Immature natural killer cell (primary cell): Measurements from ENCODE around the gene GSG1. TPM values are rescaled to one million over a fixed set of nuclear protein-coding genes. Genes with fewer than 3 reads are reported as not detected.

Source experiments
- DNase-seq, 3 donors: peaks; one replicate each; pipeline ENCODE4 v3.0.0; 2022; ENCODE audit warnings: mixed read lengths in 1 of 3
- H3K27ac Mint-ChIP-seq, 6 donors: one replicate each; pipeline ENCODE4 v1.8.0; 2020; ENCODE audit warnings: mixed read lengths in 6 of 6, mild to moderate bottlenecking in 5 of 6, inconsistent platforms in 4 of 6, moderate library complexity in 3 of 6
- H3K27me3 Mint-ChIP-seq, 3 donors: one replicate each; pipeline ENCODE4 v1.8.0; 2020 to 2021; ENCODE audit warnings: low read depth in 3 of 3, mild to moderate bottlenecking in 3 of 3, mixed read lengths in 3 of 3, moderate library complexity in 3 of 3, inconsistent platforms in 1 of 3
- H3K36me3 Mint-ChIP-seq, 3 donors: one replicate each; pipeline ENCODE4 v1.8.0; 2020; ENCODE audit warnings: mixed read lengths in 3 of 3, inconsistent platforms in 2 of 3, mild to moderate bottlenecking in 2 of 3
- H3K4me1 Mint-ChIP-seq, 2 donors: one replicate each; pipeline ENCODE4 v1.8.0; 2020; ENCODE audit warnings: inconsistent platforms in 2 of 2, mild to moderate bottlenecking in 2 of 2, mixed read lengths in 2 of 2, moderate library complexity in 1 of 2
- H3K4me3 Mint-ChIP-seq, 5 donors: one replicate each; pipeline ENCODE4 v1.8.0; 2020; ENCODE audit warnings: mild to moderate bottlenecking in 5 of 5, mixed read lengths in 5 of 5, inconsistent platforms in 3 of 5, moderate library complexity in 3 of 5
- H3K9me3 Mint-ChIP-seq, 6 donors: one replicate each; pipeline ENCODE4 v1.8.0; 2020; ENCODE audit warnings: mild to moderate bottlenecking in 6 of 6, mixed read lengths in 6 of 6, inconsistent platforms in 4 of 6, moderate library complexity in 3 of 6
- polyA plus RNA-seq, 3 donors: library from polyadenylated mRNA; unstranded; fragments of 300-500 nt; fragmentation: Illumina TruSeq; gene quantifications; one replicate each; pipeline ENCODE4 v1.2.3, GENCODE V29; 2021

GSG1 gene
- under 1 TPM in 1 of 3 donors, not detected in 2; 0.09 TPM for polyA plus RNA-seq

- peaks cover 20 to 25% of the 10 kb centered on the region in 2 donors for H3K4me1 Mint-ChIP-seq
- H3K36me3 Mint-ChIP-seq: no peaks in the 10 kb centered on the region
- no peak for DNase-seq
- peaks cover 8 to 9% (median 8%) of the 10 kb centered on the region in 3 donors for H3K27me3 Mint-ChIP-seq
- H3K9me3 Mint-ChIP-seq: no peaks in the 10 kb centered on the region
- H3K4me3 Mint-ChIP-seq: peak within 1 kb of the TSS in 3 of 5 donors; percentile 86 to 92 (median 92)
- peak within 1 kb of the TSS; percentile 82 to 95 (median 89) for H3K27ac Mint-ChIP-seq
Measured at GRCh38 chr12:13103391-13104033, at the start of gene GSG1. Gene GSG1, minus strand, starts transcription at chr12:13103667. Its CDS starts 155 bp downstream, at chr12:13103512.

GRCh38 chr12:13153180-13153579, 49.7 kb upstream of the GSG1 start:
- no peaks in the 10 kb centered on the region for H3K36me3 Mint-ChIP-seq
- H3K4me1 Mint-ChIP-seq: no peaks in the 10 kb centered on the region
- H3K27me3 Mint-ChIP-seq: peaks cover 2 to 4% (median 2%) of the 10 kb centered on the region in 3 donors
- DNase-seq: no peak
- H3K27ac Mint-ChIP-seq: no peak overlapping the region
- H3K9me3 Mint-ChIP-seq: no peaks in the 10 kb centered on the region
- H3K4me3 Mint-ChIP-seq: no peak overlapping the region

- Mint-ChIP-seq H3K27ac (no peak overlapping the region), H3K27me3 (peaks cover 1 to 4% (median 2%) of the 10 kb centered on the region in 3 donors), H3K4me1 (no peaks in the 10 kb centered on the region), H3K9me3 (no peaks in the 10 kb centered on the region), H3K36me3 (no peaks in the 10 kb centered on the region), H3K4me3 (no peak overlapping the region)
- DNase-seq: no peak
Measured at GRCh38 chr12:13152756-13153155, 49.3 kb upstream of the GSG1 start.

GRCh38 chr12:13152281-13152680, 48.8 kb upstream of the GSG1 start:
- no peak for DNase-seq
- Mint-ChIP-seq H3K4me1 (no peaks in the 10 kb centered on the region), H3K27me3 (peaks cover 0 to 4% (median 2%) of the 10 kb centered on the region in 3 donors), H3K36me3 (no peaks in the 10 kb centered on the region), H3K4me3 (no peak overlapping the region), H3K27ac (no peak overlapping the region), H3K9me3 (no peaks in the 10 kb centered on the region)

GRCh38 chr12:13149411-13149810, 45.9 kb upstream of the GSG1 start:
- peaks cover 3 to 5% of the 10 kb centered on the region in 2 donors for H3K4me1 Mint-ChIP-seq
- no peaks in the 10 kb centered on the region for H3K9me3 Mint-ChIP-seq
- no peak for DNase-seq
- no peak overlapping the region for H3K4me3 Mint-ChIP-seq
- H3K36me3 Mint-ChIP-seq: no peaks in the 10 kb centered on the region
- H3K27me3 Mint-ChIP-seq: peaks cover 0 to 6% (median 2%) of the 10 kb centered on the region in 3 donors
- no peak overlapping the region for H3K27ac Mint-ChIP-seq

- H3K27me3 Mint-ChIP-seq: peaks cover 0 to 4% (median 0%) of the 10 kb centered on the region in 3 donors
- H3K4me1 Mint-ChIP-seq: peaks cover 3 to 12% of the 10 kb centered on the region in 2 donors
- no peak overlapping the region for H3K27ac Mint-ChIP-seq
- no peak overlapping the region for H3K4me3 Mint-ChIP-seq
- DNase-seq: no peak
- H3K36me3 Mint-ChIP-seq: no peaks in the 10 kb centered on the region
- H3K9me3 Mint-ChIP-seq: no peaks in the 10 kb centered on the region
Measured at GRCh38 chr12:13148485-13148847, 45.0 kb upstream of the GSG1 start.

GRCh38 chr12:13147688-13148484, 44.4 kb upstream of the GSG1 start:
- Mint-ChIP-seq H3K4me3 (no peak overlapping the region), H3K9me3 (no peaks in the 10 kb centered on the region), H3K36me3 (no peaks in the 10 kb centered on the region), H3K27me3 (peaks cover 0 to 4% (median 0%) of the 10 kb centered on the region in 3 donors), H3K4me1 (peaks cover 3 to 12% of the 10 kb centered on the region in 2 donors), H3K27ac (no peak overlapping the region)
- DNase-seq: no peak

- H3K4me1 Mint-ChIP-seq: peaks cover 3 to 12% of the 10 kb centered on the region in 2 donors
- H3K9me3 Mint-ChIP-seq: no peaks in the 10 kb centered on the region
- peaks cover 0 to 7% (median 0%) of the 10 kb centered on the region in 3 donors for H3K27me3 Mint-ChIP-seq
- DNase-seq: no peak
- H3K4me3 Mint-ChIP-seq: no peak overlapping the region
- no peaks in the 10 kb centered on the region for H3K36me3 Mint-ChIP-seq
- H3K27ac Mint-ChIP-seq: no peak overlapping the region
Measured at GRCh38 chr12:13146336-13146938, 43.0 kb upstream of the GSG1 start.

GRCh38 chr12:13144266-13144828, 40.9 kb upstream of the GSG1 start:
- no peak overlapping the region for H3K27ac Mint-ChIP-seq

GRCh38 chr12:13142747-13143146, 39.3 kb upstream of the GSG1 start:
- DNase-seq: no peak
- H3K27me3 Mint-ChIP-seq: peaks cover 0 to 7% (median 0%) of the 10 kb centered on the region in 3 donors
- no peaks in the 10 kb centered on the region for H3K36me3 Mint-ChIP-seq
- no peak overlapping the region for H3K4me3 Mint-ChIP-seq
- H3K9me3 Mint-ChIP-seq: no peaks in the 10 kb centered on the region
- H3K4me1 Mint-ChIP-seq: peaks cover 3 to 12% of the 10 kb centered on the region in 2 donors
- H3K27ac Mint-ChIP-seq: no peak overlapping the region

More at GRCh38 chr12:13144266-13144828, 40.9 kb upstream of the GSG1 start:
- DNase-seq: no peak
- Mint-ChIP-seq H3K4me1 (peaks cover 3 to 12% of the 10 kb centered on the region in 2 donors), H3K36me3 (no peaks in the 10 kb centered on the region), H3K4me3 (no peak overlapping the region), H3K9me3 (no peaks in the 10 kb centered on the region), H3K27me3 (peaks cover 0 to 7% (median 0%) of the 10 kb centered on the region in 3 donors)

- Mint-ChIP-seq H3K9me3 (no peaks in the 10 kb centered on the region), H3K27me3 (peaks cover 0 to 7% (median 0%) of the 10 kb centered on the region in 3 donors), H3K27ac (no peak overlapping the region), H3K36me3 (no peaks in the 10 kb centered on the region), H3K4me1 (peaks cover 3 to 12% of the 10 kb centered on the region in 2 donors), H3K4me3 (no peak overlapping the region)
- DNase-seq: no peak
Measured at GRCh38 chr12:13141686-13142085, 38.2 kb upstream of the GSG1 start.

- H3K4me1 Mint-ChIP-seq: no peaks in the 10 kb centered on the region
- no peak overlapping the region for H3K4me3 Mint-ChIP-seq
- DNase-seq: no peak
- no peak overlapping the region for H3K27ac Mint-ChIP-seq
- no peaks in the 10 kb centered on the region for H3K9me3 Mint-ChIP-seq
- peaks cover 2 to 5% (median 4%) of the 10 kb centered on the region in 3 donors for H3K27me3 Mint-ChIP-seq
- H3K36me3 Mint-ChIP-seq: no peaks in the 10 kb centered on the region
Measured at GRCh38 chr12:13135371-13136178, 32.1 kb upstream of the GSG1 start.

- Mint-ChIP-seq H3K4me1 (no peaks in the 10 kb centered on the region), H3K27me3 (peaks cover 2 to 5% (median 4%) of the 10 kb centered on the region in 3 donors), H3K9me3 (no peaks in the 10 kb centered on the region), H3K36me3 (no peaks in the 10 kb centered on the region), H3K4me3 (no peak overlapping the region), H3K27ac (no peak overlapping the region)
- no peak for DNase-seq
Measured at GRCh38 chr12:13133886-13134285, 30.4 kb upstream of the GSG1 start.
